ENCODE data around the gene CNGA1.
"Not testable (repeated sequence)": the region's sequence is repeated elsewhere in the genome, so short reads cannot be mapped to it uniquely, and the experiment has no call there.

Gene CNGA1

DNA sequence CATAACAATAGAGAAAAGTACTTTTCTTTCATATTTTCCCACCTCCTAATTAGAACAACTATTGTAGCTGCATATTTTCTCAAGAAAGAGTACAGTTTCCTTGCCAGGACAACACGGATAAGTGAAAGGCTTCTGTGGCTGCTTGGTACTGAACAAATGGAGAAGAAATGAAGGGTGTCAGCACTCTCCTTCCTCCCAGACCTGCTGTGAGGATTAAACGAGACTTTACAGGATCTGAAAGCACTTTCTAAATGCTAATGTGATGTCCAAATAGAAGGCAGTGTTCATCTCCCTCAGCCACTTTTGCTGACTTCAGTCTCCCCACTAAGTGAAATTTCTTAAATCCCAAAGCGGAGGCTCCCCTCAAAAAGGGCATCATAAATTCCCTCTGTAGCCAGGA, 14.0 kb upstream of the CNGA1 start:
- no peak for DNase-seq (ENCODE audit: low read depth)

- no peak for DNase-seq (ENCODE audit: low read depth)
Measured at GRCh38 chr4:48028696-48029095, 12.2 kb upstream of the CNGA1 start.

DNA sequence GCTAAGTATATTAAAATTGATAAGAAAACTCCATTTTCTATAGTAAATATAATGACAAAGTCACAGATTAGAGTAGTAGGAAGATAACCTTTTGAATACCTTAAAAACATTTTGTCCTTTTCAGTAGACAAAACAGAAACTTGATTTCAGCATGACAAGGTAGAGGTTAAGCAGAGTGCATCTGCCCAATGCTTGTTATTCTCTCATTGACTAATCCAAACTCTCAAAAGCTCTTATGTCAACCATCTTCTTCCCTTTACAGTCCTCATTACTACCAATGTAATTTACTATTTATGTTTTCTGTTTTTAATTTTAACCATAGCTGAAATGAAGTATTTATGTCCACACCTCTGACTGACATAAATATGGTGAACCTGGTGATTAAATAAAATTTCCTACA, 11.2 kb upstream of the CNGA1 start:
- no peak for DNase-seq (ENCODE audit: low read depth)

DNA sequence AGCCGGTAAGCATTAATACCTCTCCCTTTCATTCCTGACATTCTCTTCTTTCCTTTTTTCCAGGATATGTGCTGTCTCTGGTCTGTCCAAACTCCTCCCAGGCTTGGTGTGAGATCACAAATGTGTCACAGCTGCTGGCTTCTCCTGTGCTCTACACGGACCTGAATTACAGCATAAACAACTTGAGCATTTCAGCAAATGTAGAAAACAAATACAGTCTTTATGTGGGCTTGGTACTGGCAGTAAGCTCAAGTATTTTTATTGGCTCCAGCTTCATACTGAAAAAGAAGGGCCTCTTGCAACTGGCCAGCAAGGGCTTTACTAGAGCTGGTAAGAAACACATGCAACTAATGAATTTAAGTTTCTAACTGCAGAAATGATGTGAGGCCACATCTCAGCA, 8.5 kb upstream of the CNGA1 start:
- DNase-seq (ENCODE audit: low read depth), result no peak

- no peak for DNase-seq (ENCODE audit: low read depth)
Measured at GRCh38 chr4:48024522-48024921, 8.0 kb upstream of the CNGA1 start.

- DNase-seq (ENCODE audit: low read depth), result no peak
Measured at GRCh38 chr4:48022192-48022799, 5.8 kb upstream of the CNGA1 start.

GRCh38 chr4:48021100-48021499, 4.6 kb upstream of the CNGA1 start:
- no peak for DNase-seq (ENCODE audit: low read depth)

GRCh38 chr4:48018112-48018511, 1.6 kb upstream of the CNGA1 start:
- DNase-seq (ENCODE audit: low read depth), result no peak

DNA sequence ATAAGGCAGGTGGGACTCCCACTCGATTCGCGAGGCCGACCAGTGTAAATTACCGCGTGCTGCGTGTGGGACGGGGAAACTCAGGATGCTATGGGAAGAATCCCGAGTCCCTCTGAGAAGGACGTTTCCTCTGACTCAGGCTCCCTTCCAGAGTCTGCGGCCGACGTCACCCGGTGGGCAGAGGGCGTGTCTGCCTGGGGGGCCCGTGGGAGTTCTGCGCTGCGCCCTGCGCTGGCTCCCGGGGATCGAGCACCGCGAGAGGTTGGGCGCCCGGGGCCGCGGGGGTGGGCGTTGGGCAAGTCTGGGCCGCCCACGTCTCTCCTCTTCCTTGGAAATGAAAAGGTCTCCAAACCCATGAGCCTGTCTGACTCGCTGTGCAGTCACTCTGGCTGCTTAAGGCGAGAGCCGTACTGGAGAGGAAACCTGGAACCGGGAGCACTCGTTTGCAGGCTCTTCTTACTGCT, 659 bp upstream of the CNGA1 start:
- peak; percentile 38 for DNase-seq (ENCODE audit: low read depth)

DNA sequence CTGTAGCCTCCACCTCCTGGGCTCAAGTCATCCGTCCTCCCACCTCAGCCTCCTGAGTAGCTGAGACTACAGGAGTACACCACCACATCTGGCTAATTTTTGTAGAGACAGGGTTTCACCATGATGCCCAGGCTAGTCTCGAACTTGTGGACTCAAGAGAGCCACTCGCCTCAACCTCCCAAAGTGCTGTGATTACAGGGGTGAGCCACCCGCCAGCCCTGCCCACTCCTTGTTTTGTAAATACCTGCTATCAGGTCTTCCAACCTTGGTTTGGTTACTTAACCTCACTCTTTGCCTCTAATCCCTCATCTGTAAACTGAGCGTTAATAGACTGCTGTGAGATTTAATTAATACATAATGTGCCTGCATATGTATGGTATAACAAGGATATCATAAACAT, 803 bp downstream of the CNGA1 start:
- no peak for DNase-seq (ENCODE audit: low read depth)

DNA sequence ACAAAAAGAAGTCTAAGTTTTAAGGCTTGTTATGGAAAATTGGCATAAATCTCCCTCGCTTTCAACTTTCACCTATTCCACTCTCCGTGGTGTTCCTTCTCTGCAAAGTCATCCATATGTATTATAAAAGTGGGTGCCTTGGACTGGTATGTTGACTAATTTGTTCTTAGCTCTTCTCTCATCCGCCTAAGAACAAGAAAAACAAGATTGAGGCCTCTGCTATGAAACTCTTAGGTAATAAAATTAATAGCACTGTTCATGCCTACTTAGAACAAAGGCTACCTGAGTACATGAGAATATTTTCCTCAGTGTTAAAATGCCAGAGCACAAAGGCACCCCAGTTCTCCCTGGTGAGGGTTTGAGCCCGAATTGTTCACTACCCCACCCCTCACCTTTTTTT, 1.3 kb downstream of the CNGA1 start:
- DNase-seq (ENCODE audit: low read depth), result no peak

- DNase-seq (ENCODE audit: low read depth), result no peak
Measured at GRCh38 chr4:48012824-48013223, 3.7 kb downstream of the CNGA1 start.

GRCh38 chr4:48011722-48012121, 4.8 kb downstream of the CNGA1 start:
- no peak for DNase-seq (ENCODE audit: low read depth)

DNA sequence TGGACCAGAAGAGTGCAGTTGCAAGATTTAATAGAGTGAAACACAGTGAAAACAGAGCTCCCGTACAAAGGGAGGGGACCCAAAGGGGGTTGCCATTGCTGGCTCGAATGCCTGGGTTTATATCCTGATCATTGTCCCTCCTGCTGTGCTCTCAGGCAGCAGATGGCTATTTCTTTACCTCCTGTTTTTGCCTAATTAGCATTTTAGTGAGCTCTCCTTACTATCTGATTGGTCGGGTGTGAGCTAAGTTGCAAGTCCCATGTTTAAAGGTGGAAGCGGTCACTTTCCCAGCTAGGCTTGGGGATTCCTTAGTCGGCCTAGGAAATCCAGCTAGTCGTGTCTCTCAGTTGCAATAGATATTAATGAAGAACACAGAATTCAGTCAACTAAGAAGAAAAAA, 5.6 kb downstream of the CNGA1 start:
- DNase-seq (ENCODE audit: low read depth), result not testable (repeated sequence)

DNA sequence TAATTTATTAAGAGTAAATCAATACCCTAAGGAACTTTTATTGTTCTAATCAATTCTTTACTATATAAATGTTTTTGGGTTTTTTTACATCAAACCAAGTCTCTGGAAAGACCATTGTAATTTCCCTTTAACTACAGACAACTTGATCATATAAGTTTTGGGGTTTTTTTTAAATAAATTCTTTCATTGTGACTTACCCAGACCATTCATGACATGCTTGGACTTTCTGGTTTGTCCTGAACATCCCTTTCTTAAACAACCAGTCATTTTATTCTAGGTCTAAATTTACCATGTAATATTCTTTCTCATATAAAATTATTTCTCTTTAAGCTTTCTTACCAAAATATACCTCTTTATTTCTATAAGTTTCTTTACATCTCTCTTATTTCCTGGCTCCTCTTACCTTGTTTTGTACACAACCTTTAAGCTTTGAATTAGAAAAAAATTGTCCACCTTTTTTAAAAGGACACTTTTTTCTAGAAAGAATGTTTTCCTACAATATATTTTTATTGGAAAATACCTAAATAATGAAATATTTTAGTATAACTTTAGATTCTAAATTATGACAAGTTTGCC, 8.4 kb downstream of the CNGA1 start:
- DNase-seq (ENCODE audit: low read depth), result no peak

- no peak for DNase-seq (ENCODE audit: low read depth)
Measured at GRCh38 chr4:48005781-48006180, 10.7 kb downstream of the CNGA1 start.

DNA sequence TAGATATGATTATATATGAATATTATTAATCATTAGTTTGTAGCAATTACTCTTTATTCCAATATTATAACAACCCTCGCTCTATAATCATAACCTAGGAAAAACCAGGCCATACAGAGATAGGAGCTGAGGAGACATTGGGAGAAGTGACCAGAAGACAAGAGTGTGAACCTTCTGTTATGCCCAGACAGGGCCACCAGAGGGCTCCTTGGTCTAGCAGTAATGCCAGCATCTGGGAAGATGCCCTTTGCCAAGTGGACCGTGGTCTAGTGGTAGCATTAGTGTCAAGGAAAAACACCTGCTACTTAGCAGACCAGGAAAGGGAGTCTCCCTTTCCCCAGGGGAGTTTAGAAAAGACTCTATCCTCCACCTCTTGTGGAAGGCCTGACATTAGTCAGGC, 12.9 kb downstream of the CNGA1 start:
- DNase-seq (ENCODE audit: low read depth), result not testable (repeated sequence)

DNA sequence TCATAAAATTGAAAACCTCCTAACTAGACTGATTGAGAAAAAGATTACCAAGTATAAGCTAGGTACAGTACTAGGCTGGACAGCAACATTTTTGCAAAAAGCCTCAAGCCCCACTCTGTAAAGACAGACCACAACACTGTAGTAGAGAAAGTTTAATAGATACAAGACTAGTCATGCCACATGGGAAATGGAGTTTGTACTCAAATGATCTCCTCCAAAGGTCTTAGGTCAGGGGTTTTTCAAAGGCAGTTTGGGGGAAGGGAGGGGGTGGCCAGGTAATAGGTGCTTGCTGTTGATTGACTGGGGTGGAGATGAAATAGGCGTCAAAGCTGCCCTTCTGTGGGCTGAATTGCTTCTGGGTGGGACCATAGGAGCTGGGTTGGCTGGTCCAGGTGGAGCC, 14.2 kb downstream of the CNGA1 start:
- DNase-seq (ENCODE audit: low read depth), result no peak

DNA sequence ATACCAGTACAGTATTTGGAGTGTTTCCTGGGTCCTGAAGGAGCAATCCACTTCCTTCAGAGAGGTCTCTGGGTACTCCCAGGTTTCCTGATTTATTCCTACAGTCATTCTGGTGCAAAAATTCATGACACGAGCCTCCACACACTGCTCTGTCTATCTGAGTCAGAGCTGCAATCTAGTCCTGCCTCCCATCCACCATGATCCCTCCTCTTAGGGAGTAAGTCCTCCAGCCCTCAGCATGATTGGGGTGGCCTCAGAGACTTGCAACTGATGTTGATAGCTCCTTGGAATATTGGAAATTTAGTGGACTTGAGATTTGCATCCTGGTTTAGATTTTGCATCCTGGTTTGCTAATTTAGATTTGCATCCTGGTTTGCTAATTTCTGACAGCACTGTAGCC, 20.5 kb downstream of the CNGA1 start:
- no peak for DNase-seq (ENCODE audit: low read depth)

- DNase-seq (ENCODE audit: low read depth), result not testable (repeated sequence)
Measured at GRCh38 chr4:47992475-47992874, 24.0 kb downstream of the CNGA1 start.

DNA sequence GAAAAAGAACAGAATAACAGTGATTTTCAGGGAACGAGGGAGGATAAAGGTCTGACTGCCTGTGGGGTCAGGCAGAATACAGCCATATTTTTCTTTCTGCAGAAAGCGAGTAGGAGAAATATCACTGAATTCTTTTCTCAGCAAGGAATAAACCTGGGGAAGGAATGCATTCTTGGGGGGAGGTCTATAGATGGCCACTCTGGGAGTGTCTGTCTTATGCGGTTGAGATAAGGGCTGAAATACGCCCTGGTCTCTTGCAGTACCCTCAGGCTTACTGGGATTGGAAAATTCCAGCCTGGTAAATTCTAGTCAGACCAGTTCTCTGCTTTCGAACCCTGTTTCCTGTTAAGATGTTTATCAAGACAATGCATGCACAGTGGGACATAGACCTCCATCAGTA, 26.3 kb downstream of the CNGA1 start:
- no peak for DNase-seq (ENCODE audit: low read depth)

DNA sequence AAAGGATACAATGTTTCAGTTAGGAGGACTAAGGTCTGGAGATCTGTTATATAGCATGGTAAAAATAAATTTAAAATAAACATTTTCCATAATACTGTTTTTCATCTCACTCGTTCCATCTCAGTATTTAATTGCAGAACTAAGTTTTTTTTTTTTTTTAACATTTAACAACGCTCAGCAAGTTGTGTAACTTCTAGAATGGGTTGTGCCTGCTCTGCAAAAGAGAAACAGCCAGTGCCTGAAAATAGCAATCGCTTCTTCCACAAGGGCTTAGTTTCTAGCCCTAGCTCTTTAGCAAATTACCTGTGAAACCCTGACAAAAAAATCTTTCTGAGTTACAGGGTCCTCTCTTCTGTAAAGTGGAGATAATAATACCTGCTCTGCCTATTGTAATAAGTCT, 41.9 kb downstream of the CNGA1 start:
- DNase-seq (ENCODE audit: low read depth), result no peak

DNA sequence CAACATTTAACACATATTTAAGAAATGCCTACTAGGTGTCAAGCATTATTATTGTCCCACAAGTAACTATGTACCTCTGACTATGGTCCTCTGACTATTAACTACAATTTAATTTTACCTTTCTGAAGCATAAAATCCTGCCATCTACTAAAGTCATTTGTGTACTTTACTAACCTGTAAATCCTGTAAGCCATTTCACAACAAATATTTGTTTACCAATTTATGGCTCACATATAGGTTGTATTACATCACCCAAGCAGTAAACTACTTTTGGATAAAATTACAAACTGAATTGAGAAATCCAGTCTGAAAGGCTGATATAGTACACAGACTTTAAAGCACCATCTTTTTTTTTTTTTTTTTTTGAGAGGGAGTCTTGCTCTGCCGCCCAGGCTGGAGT, 43.8 kb downstream of the CNGA1 start:
- no peak for DNase-seq (ENCODE audit: low read depth)

DNA sequence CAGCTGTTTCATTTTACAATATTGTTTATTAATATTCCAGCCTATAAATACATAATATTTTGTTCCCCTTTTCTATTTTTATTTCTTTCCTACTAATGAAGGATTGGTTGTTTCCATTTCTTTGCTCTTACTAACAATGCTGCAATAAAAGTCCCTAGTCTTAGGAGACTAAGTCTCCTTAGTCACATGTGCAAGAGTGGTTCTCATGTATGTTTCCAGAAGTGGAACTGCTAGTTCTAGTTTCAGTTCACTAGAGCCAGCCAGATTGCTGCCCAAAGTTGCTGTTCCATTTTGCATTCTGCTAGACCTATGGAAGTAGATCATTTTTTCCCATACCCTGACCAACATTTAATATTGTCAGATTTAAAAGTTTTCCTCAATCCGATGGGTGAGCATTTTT, 44.3 kb downstream of the CNGA1 start:
- no peak for DNase-seq (ENCODE audit: low read depth)
